ENCODE data around the gene DUSP7.

- no peak for TF ChIP-seq HDGF (IDR thresholded peaks at IDR 0.05; ENCODE audit: borderline replicate concordance)
- TF ChIP-seq SP1 (IDR thresholded peaks at IDR 0.05), result no peak
- no peak for TF ChIP-seq FOXA1 (IDR thresholded peaks at IDR 0.05)
- TF ChIP-seq PKNOX1 (IDR thresholded peaks at IDR 0.05), result no peak
- no peak for TF ChIP-seq TARDBP (IDR thresholded peaks at IDR 0.05)
- no peak for TF ChIP-seq ARNT (IDR thresholded peaks at IDR 0.05)
Observed at GRCh38 chr3:52046186-52046901, 10.0 kb downstream of the DUSP7 start.
